Activated CD4-positive, alpha-beta T cell treated with anti-CD3 and anti-CD28 coated beads for 24 hours (primary cell): Measurements from ENCODE around the gene TSEN54.

Experiments
- DNase-seq, 2 donors: peaks; one replicate each; pipeline ENCODE4 v3.0.0-alpha.2; 2020; ENCODE audit warnings: low read depth in 2 of 2

Gene TSEN54

GRCh38 chr17:75544250-75544649 lies 27.9 kb downstream of the TSEN54 start:
- no peak for DNase-seq

- DNase-seq = no peak
These were observed 29.9 kb downstream of the TSEN54 start for GRCh38 chr17:75546181-75546580.

- no peak for DNase-seq
These were observed 30.8 kb downstream of the TSEN54 start for GRCh38 chr17:75547091-75547490.

- no peak for DNase-seq
These were observed 32.5 kb downstream of the TSEN54 start for GRCh38 chr17:75548813-75549212.

GRCh38 chr17:75549246-75550138 lies 33.2 kb downstream of the TSEN54 start:
- DNase-seq = no peak

GRCh38 chr17:75550139-75550465 lies 33.8 kb downstream of the TSEN54 start:
- DNase-seq = no peak

GRCh38 chr17:75551266-75551665 lies 34.9 kb downstream of the TSEN54 start:
- no peak for DNase-seq

- no peak for DNase-seq
These were observed 36.3 kb downstream of the TSEN54 start for GRCh38 chr17:75552425-75553294.

- no peak for DNase-seq
These were observed 37.2 kb downstream of the TSEN54 start for GRCh38 chr17:75553295-75554110.

- no peak for DNase-seq
These were observed 39.4 kb downstream of the TSEN54 start for GRCh38 chr17:75555679-75556153.

GRCh38 chr17:75557075-75557851 lies 40.9 kb downstream of the TSEN54 start:
- no peak for DNase-seq

- DNase-seq = no peak
These were observed 41.7 kb downstream of the TSEN54 start for GRCh38 chr17:75557852-75558665.

GRCh38 chr17:75558666-75559530 lies 42.6 kb downstream of the TSEN54 start:
- no peak for DNase-seq

- DNase-seq = no peak
These were observed 43.7 kb downstream of the TSEN54 start for GRCh38 chr17:75559958-75560533.

GRCh38 chr17:75561927-75562603 lies 45.7 kb downstream of the TSEN54 start:
- DNase-seq = no peak

GRCh38 chr17:75563063-75563758 lies 46.9 kb downstream of the TSEN54 start:
- no peak for DNase-seq

- DNase-seq = no peak
These were observed 47.9 kb downstream of the TSEN54 start for GRCh38 chr17:75564195-75564594.

GRCh38 chr17:75565066-75565465 lies 48.7 kb downstream of the TSEN54 start:
- DNase-seq = no peak
